Vagina (tissue), 2 donors: Measurements from ENCODE around the gene CENPH.

Experiments
- CTCF ChIP-seq, 3 experiments: fragments of 450-650 bp in 2 of 3; fragments of 200-600 bp in 1 of 3; sonication (generic) in 1 of 3; IDR thresholded peaks; one replicate each; pipeline ENCODE4 v1.5.1; 2017 to 2019; ENCODE audit warnings: antibody characterized with exemption in 3 of 3, mild to moderate bottlenecking in 2 of 3, moderate library complexity in 2 of 3
- POLR2A ChIP-seq, 2 donors: fragments of 450-650 bp; IDR thresholded peaks; one replicate each; pipeline ENCODE4 v1.6.1; 2017; ENCODE audit warnings: antibody characterized with exemption in 2 of 2, mild to moderate bottlenecking in 2 of 2, moderate library complexity in 2 of 2

- TF ChIP-seq CTCF (IDR thresholded peaks at IDR 0.05) (no peak), POLR2A (IDR thresholded peaks at IDR 0.05) (no peak)
Measured at GRCh38 chr5:69160651-69161050, 28.7 kb upstream of the CENPH start.
